ENCODE data around the gene NFATC3. TPM values are rescaled to one million over a fixed set of nuclear protein-coding genes. Genes with fewer than 3 reads are reported as not detected.

The NFATC3 gene
- total and polyA plus RNA-seq, 12 donors, result 6.3 to 32.9 (median 23.4) TPM

DNA sequence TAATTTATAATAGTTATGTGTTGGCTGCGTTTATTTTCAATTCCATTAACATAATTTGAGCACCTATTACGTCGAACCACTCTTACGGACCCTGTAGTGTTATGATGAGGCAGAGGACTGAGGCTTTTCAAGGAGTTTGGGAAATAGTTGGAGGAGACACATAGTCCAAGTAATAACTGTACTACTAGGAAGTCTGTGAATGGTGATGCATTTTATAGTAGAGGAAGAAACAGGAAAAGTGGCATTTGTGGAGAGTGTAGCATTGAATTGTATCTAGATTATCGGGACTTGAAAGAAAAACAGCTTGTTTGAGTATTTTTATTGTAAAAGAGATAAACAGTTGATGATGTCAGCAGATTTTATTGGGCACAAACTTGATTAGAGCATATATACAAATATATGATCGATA lies 1.7 kb downstream of the NFATC3 start:
- intact Hi-C loops (cut with DNase I), result loop anchor here in 2 of 10 donors (5.0 to 10.0 kb wide), 2 partner anchors 140 to 148 kb away; partner anchors contain the start of gene ESRP2 (in 1 of the 2)
- no peaks in the 10 kb centered on the region for H3K9me3 ChIP-seq
- H3K4me1 ChIP-seq, result peaks cover 6 to 85% (median 60%) of the 10 kb centered on the region in 9 donors
- no peaks in the 10 kb centered on the region for H3K27me3 ChIP-seq
- 12 to 17% methylated on average over 6 of the region's 6 CpGs for WGBS, 2 donors
- H3K27ac ChIP-seq, result peak overlapping the region in 8 of 10 donors; percentile 93 to 100 (median 96)
- DNase-seq (no peak), ATAC-seq (no peak)
- H3K4me3 ChIP-seq, result peak overlapping the region; percentile 84 to 93 (median 90)
- no peaks in the 10 kb centered on the region for H3K36me3 ChIP-seq
- TF ChIP-seq, protein P1, sequence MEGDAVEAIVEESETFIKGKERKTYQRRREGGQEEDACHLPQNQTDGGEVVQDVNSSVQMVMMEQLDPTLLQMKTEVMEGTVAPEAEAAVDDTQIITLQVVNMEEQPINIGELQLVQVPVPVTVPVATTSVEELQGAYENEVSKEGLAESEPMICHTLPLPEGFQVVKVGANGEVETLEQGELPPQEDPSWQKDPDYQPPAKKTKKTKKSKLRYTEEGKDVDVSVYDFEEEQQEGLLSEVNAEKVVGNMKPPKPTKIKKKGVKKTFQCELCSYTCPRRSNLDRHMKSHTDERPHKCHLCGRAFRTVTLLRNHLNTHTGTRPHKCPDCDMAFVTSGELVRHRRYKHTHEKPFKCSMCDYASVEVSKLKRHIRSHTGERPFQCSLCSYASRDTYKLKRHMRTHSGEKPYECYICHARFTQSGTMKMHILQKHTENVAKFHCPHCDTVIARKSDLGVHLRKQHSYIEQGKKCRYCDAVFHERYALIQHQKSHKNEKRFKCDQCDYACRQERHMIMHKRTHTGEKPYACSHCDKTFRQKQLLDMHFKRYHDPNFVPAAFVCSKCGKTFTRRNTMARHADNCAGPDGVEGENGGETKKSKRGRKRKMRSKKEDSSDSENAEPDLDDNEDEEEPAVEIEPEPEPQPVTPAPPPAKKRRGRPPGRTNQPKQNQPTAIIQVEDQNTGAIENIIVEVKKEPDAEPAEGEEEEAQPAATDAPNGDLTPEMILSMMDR (IDR thresholded peaks at IDR 0.05), result no peak

DNA sequence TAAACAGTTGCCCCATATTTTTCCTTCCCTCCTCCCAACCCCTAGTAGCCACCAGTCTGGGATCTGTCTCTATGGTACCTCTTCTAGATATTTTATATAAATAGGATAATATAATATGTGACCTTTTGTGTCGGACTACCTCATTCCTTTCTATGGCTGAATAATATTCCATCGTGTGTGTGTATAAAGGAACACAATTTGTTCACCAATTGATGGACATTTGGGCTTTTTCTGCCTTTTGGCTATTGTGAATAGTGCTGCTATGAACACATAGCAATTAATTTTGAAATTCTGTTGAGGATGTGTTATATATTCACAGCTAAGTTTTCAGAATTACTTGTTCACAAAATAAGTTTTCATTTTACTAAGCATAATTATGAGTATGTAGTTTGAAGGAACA lies 2.5 kb downstream of the NFATC3 start:
- no peak for ATAC-seq
- TF ChIP-seq, protein P1 (IDR thresholded peaks at IDR 0.05), result no peak
- H3K27me3 ChIP-seq, result no peaks in the 10 kb centered on the region
- no peaks in the 10 kb centered on the region for H3K36me3 ChIP-seq
- intact Hi-C loops (cut with DNase I), result loop anchor here in 2 of 10 donors (5.0 to 10.0 kb wide), 2 partner anchors 140 to 147 kb away; partner anchors contain the start of gene ESRP2 (in 1 of the 2)
- 80 to 82% methylated on average over 2 of the region's 2 CpGs for WGBS, 2 donors
- H3K9me3 ChIP-seq, result no peaks in the 10 kb centered on the region
- peak overlapping the region in 4 of 10 donors; percentile 93 to 99 (median 96) for H3K27ac ChIP-seq
- peaks cover 6 to 85% (median 65%) of the 10 kb centered on the region in 9 donors for H3K4me1 ChIP-seq
- H3K4me3 ChIP-seq, result peak overlapping the region in 3 of 10 donors; percentile 86 to 92 (median 92)
- DNase-seq, result no peak

DNA sequence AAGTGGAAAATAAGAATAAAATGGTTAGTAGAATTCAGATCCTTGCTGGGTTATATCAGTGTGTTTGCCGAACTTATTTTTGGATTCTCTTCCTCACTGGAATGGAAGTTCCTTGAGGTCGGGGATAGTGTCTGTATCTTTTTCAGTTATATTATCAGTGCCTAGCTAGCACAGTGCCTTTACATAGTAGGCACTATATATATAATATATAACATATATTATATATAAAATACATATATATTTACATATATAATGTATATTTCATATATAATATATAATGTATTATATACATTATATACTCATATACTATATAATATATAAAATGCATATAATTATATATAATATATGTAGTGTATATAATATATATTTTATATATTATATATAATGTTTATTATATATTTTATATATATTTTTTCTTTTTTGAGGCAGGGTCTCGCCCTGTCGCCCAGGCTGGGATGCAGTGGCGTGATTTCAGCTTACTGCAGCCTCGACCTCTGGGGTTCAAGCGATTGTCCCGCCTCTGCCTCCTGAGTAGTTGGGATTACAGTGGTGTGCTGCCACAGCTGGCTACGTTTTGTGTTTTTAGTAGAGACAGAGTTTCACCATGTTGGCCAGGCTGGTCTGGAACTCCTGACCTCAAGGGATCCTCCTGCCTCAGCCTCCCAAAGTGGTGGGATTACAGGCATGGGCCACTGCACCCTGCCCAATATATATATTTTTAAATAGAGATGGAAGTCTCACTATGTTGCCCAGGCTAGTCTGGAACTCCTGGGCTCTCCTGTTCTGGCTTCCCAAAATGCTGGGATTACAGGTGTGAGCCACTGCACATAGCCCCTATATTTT lies 3.2 kb downstream of the NFATC3 start:
- WGBS, 2 donors, result 81 to 82% methylated on average over 9 of the region's 9 CpGs
- DNase-seq (no peak), ATAC-seq (no peak)
- no peaks in the 10 kb centered on the region for H3K27me3 ChIP-seq
- TF ChIP-seq, protein P1 (IDR thresholded peaks at IDR 0.05), result no peak
- no peaks in the 10 kb centered on the region for H3K9me3 ChIP-seq
- H3K36me3 ChIP-seq, result no peaks in the 10 kb centered on the region
- intact Hi-C loops (cut with DNase I), result loop anchor here in 2 of 10 donors (5.0 to 10.0 kb wide), 2 partner anchors 139 to 146 kb away; partner anchors contain the start of gene ESRP2 (in 1 of the 2)
- H3K27ac ChIP-seq, result no peak overlapping the region
- peak overlapping the region in 1 of 10 donors; percentile 92 for H3K4me3 ChIP-seq
- H3K4me1 ChIP-seq, result peaks cover 6 to 85% (median 71%) of the 10 kb centered on the region in 9 donors

DNA sequence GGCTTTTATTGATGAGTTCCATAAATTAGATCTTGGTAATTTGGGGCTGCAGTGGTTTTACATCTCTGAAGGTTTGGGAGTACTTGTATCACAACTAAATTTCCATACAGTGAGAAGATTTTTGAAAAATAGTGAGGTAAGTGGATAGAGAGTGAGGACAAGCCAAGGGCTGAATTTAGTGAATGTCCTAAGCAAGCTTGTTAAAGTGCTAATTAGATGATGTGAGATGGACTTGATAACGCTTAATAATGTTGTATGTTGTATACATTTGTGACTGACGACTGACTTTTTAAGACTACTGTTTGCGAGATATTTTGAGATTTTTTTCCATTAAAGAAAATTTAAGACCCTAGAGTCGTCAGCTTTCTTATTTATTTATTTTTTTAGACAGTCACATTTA lies 3.9 kb downstream of the NFATC3 start:
- no peak overlapping the region for H3K4me3 ChIP-seq
- DNase-seq, result no peak
- no peak overlapping the region for H3K27ac ChIP-seq
- H3K36me3 ChIP-seq, result no peaks in the 10 kb centered on the region
- H3K27me3 ChIP-seq, result no peaks in the 10 kb centered on the region
- H3K4me1 ChIP-seq, result peaks cover 3 to 85% (median 68%) of the 10 kb centered on the region in 9 donors
- 84 to 86% methylated on average over 4 of the region's 4 CpGs for WGBS, 2 donors
- TF ChIP-seq, protein P1 (IDR thresholded peaks at IDR 0.05), result no peak
- intact Hi-C loops (cut with DNase I), result loop anchor here in 2 of 10 donors (5.0 to 10.0 kb wide), 2 partner anchors 138 to 146 kb away; partner anchors contain the start of gene ESRP2 (in 1 of the 2)
- H3K9me3 ChIP-seq, result no peaks in the 10 kb centered on the region
- ATAC-seq, result no peak

Measured in heart right ventricle (tissue), 16 donors.